ENCODE results near the gene MYO18A. TPM values are rescaled to one million over a fixed set of nuclear protein-coding genes. Genes with fewer than 3 reads are reported as not detected.

The MYO18A gene
- total RNA-seq, 1 donor from 2014 or later: 79.9 TPM

DNA sequence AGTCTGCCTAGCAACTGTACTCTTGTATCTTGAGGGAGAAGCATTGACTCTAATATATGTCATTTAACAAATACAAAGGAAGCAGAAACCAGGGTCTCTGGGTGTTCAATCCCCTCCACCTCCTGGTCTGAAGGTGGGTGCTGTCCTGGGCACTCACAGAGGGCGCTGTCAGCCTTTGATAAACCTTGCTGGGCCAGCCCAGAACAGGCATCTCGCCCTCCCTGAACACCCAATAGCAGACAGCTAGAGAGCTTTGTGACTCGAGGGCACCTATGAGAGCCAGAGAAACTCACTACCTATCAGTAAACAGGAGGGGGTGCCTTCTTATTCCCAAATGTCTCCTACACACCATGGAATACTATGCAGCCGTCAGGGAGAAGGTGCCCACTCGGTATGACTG is 143.6 kb downstream of the MYO18A start:
- peaks cover 12% of the 10 kb centered on the region for H3K4me1 Mint-ChIP-seq (ENCODE audit: unreplicated experiment)
- peaks cover 8% of the 10 kb centered on the region for H3K27me3 Mint-ChIP-seq (ENCODE audit: unreplicated experiment)
- H3K27ac Mint-ChIP-seq (ENCODE audit: unreplicated experiment): peak overlapping the region; percentile 87
- TF ChIP-seq, protein P1, sequence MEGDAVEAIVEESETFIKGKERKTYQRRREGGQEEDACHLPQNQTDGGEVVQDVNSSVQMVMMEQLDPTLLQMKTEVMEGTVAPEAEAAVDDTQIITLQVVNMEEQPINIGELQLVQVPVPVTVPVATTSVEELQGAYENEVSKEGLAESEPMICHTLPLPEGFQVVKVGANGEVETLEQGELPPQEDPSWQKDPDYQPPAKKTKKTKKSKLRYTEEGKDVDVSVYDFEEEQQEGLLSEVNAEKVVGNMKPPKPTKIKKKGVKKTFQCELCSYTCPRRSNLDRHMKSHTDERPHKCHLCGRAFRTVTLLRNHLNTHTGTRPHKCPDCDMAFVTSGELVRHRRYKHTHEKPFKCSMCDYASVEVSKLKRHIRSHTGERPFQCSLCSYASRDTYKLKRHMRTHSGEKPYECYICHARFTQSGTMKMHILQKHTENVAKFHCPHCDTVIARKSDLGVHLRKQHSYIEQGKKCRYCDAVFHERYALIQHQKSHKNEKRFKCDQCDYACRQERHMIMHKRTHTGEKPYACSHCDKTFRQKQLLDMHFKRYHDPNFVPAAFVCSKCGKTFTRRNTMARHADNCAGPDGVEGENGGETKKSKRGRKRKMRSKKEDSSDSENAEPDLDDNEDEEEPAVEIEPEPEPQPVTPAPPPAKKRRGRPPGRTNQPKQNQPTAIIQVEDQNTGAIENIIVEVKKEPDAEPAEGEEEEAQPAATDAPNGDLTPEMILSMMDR (IDR thresholded peaks at IDR 0.05; ENCODE audit: unreplicated experiment): no peak
- no peaks in the 10 kb centered on the region for H3K9me3 Mint-ChIP-seq (ENCODE audit: unreplicated experiment)
- peaks cover 9% of the 10 kb centered on the region for H3K36me3 Mint-ChIP-seq (ENCODE audit: low read depth, unreplicated experiment)
- H3K4me3 Mint-ChIP-seq (ENCODE audit: unreplicated experiment): no peak overlapping the region
- DNase-seq (ENCODE audit: low spot score): no peak

DNA sequence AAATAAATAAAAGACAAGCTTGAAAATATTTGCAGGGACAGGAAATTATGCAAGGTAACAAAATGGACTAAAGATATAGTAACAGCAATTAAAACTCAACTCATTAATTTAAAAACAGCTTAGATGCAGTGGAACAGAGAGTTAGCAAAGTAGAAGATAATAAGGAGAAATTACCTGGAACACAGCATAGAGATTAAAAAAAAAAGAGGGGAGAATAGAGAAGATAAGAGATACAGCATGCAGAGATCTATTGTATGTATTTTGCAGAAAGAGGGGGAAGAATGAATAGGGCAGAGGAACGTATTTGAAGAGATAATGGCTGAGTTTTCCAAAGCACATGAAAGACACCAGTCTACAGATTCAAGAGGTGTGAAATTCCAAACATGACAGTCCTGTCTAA is 145.7 kb downstream of the MYO18A start:
- Mint-ChIP-seq H3K27ac (ENCODE audit: unreplicated experiment) (no peak overlapping the region), H3K9me3 (ENCODE audit: unreplicated experiment) (no peaks in the 10 kb centered on the region), H3K27me3 (ENCODE audit: unreplicated experiment) (peaks cover 10% of the 10 kb centered on the region), H3K4me1 (ENCODE audit: unreplicated experiment) (peaks cover 12% of the 10 kb centered on the region), H3K36me3 (ENCODE audit: low read depth, unreplicated experiment) (peaks cover 9% of the 10 kb centered on the region), H3K4me3 (ENCODE audit: unreplicated experiment) (peak overlapping the region; percentile 37)
- no peak for DNase-seq (ENCODE audit: low spot score)
- TF ChIP-seq, protein P1 (IDR thresholded peaks at IDR 0.05; ENCODE audit: unreplicated experiment): no peak

DNA sequence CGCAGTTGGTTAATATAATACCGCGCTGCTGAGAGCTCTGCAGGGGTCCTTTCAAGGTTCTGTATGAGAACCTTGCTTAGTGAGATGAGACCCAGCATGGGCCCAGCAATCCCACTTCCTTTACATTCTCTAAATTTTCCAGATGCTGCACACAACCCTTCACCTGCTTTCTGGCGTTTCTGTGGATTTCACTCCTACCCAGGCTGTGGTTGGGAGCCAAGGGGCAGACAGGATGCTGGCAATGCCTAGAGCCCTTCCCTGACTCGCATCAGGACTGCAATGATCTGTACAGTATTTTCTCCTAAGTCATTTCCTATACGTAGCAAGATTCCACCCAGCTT is 147.4 kb downstream of the MYO18A start:
- no peak for DNase-seq (ENCODE audit: low spot score)
- no peaks in the 10 kb centered on the region for H3K9me3 Mint-ChIP-seq (ENCODE audit: unreplicated experiment)
- H3K36me3 Mint-ChIP-seq (ENCODE audit: low read depth, unreplicated experiment): peaks cover 9% of the 10 kb centered on the region
- H3K27ac Mint-ChIP-seq (ENCODE audit: unreplicated experiment): no peak overlapping the region
- TF ChIP-seq, protein P1 (IDR thresholded peaks at IDR 0.05; ENCODE audit: unreplicated experiment): no peak
- H3K4me1 Mint-ChIP-seq (ENCODE audit: unreplicated experiment): peaks cover 17% of the 10 kb centered on the region
- H3K27me3 Mint-ChIP-seq (ENCODE audit: unreplicated experiment): peaks cover 10% of the 10 kb centered on the region
- no peak overlapping the region for H3K4me3 Mint-ChIP-seq (ENCODE audit: unreplicated experiment)

DNA sequence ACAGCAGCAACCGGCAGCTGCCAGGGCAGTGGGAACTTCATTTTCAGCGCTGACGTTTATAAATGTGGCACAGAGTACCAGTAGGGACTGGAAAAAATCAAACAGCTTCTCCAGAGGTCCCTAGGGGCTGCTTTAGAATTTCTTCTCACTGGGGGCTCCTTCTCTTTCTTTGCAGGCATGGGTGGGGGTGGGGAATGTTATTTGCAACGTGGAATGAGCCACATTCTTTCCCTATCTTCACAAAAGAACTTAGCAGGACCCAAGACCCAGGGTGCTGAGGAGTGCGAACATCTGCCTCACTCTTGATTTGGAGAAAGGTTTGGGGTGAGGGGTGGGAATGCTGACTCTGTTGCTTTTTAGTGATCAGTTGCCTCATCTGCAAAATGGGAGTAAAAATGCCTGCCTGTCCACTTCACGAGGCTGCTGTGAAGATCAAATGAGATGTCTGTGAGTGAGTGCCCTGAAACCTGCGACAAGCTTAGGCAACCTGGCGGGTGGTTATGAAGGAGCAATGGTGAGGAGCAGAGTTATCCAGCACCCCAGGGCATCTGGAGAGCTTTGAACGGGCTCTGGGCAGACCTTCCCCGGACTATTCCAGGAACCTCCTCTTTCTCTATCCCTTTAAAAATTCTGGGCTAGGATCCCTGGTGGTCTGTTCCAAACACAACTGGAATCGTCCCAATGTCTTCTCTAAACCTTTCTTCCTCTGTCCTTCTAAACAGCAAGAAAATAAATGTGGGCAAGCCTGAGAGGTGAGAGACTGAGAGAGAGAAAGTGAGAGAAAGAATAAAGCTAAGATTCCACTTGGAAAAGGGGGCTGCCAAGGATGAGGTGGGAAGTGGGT is 148.0 kb downstream of the MYO18A start:
- Mint-ChIP-seq H3K36me3 (ENCODE audit: low read depth, unreplicated experiment) (peaks cover 9% of the 10 kb centered on the region), H3K27me3 (ENCODE audit: unreplicated experiment) (peaks cover 12% of the 10 kb centered on the region), H3K4me3 (ENCODE audit: unreplicated experiment) (no peak overlapping the region), H3K9me3 (ENCODE audit: unreplicated experiment) (no peaks in the 10 kb centered on the region), H3K27ac (ENCODE audit: unreplicated experiment) (no peak overlapping the region), H3K4me1 (ENCODE audit: unreplicated experiment) (peaks cover 23% of the 10 kb centered on the region)
- DNase-seq (ENCODE audit: low spot score): no peak
- TF ChIP-seq, protein P1 (IDR thresholded peaks at IDR 0.05; ENCODE audit: unreplicated experiment): no peak

DNA sequence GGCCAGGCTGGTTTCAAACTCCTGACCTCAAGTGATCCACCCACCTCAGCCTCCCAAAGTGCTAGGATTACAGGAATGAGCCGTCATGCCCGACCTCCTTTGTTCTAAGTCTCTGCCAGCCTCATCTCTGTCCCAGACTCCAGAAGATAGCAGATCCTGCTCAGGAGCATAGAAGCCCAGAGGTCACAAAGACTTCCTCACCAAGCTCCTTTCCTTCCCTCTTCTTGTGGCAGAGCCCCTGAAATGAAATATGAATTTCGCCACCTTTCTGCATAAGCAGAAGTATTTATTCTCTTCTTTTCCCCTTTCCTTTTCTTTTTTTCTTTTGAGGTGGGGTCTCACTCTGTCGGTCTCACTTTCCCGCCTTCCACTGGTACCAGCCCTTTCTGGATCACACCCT is 148.7 kb downstream of the MYO18A start:
- Mint-ChIP-seq H3K9me3 (ENCODE audit: unreplicated experiment) (no peaks in the 10 kb centered on the region), H3K4me1 (ENCODE audit: unreplicated experiment) (peaks cover 26% of the 10 kb centered on the region), H3K4me3 (ENCODE audit: unreplicated experiment) (no peak overlapping the region), H3K27me3 (ENCODE audit: unreplicated experiment) (peaks cover 12% of the 10 kb centered on the region), H3K27ac (ENCODE audit: unreplicated experiment) (no peak overlapping the region), H3K36me3 (ENCODE audit: low read depth, unreplicated experiment) (peaks cover 9% of the 10 kb centered on the region)
- DNase-seq (ENCODE audit: low spot score): no peak
- TF ChIP-seq, protein P1 (IDR thresholded peaks at IDR 0.05; ENCODE audit: unreplicated experiment): no peak
